ENCODE measurements around the gene ESPL1. TPM values are rescaled to one million over a fixed set of nuclear protein-coding genes. Genes with fewer than 3 reads are reported as not detected.

The ESPL1 gene
- total RNA-seq, 3 donors from 2014 or later: 19.9 to 21.9 (median 20.0) TPM

DNA sequence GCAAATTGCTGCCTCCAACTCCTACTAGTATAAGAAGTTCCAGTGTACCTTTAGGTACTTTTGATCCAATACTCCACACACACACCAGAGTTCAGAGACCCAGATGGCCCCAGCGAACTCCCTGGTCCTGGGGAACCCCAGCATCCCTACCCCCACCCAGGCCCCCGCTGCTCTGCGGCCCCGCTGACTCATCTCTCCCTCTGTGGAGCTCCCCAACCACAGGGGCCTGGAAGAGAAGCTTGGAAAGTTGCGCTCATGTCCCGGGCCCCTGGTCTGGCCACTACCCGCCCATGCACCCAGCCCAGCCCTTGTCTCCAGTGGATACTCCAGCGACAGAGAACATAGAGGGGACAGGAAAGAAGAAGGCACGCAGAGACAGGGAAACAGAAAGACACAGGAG lies 72.3 kb downstream of the ESPL1 start:
- peaks cover 25% of the 10 kb centered on the region for H3K27me3 Mint-ChIP-seq (ENCODE audit: low read depth)
- no peak for DNase-seq
- no peaks in the 10 kb centered on the region for H3K36me3 Mint-ChIP-seq (ENCODE audit: insufficient read depth)
- peaks cover 14% of the 10 kb centered on the region for H3K4me1 Mint-ChIP-seq (ENCODE audit: low read depth)
- no peak overlapping the region for H3K4me3 Mint-ChIP-seq
- ATAC-seq: no peak
- H3K9me3 Mint-ChIP-seq: no peaks in the 10 kb centered on the region

Other genes starting within 250 kb of the ESPL1 start
- 1 to 10 TPM in 2 of 3 donors, under 1 TPM in 1; 0.87 to 2.5 (median 2.1) TPM for gene TNS2, start 218.2 kb upstream of the ESPL1 start, total RNA-seq
- gene SPRYD3, start 188.9 kb upstream of the ESPL1 start, total RNA-seq: 10 to 100 TPM; 48.3 to 57.8 (median 50.7) TPM
- under 1 TPM; 0.29 to 0.43 (median 0.38) TPM for gene IGFBP6, start 170.6 kb upstream of the ESPL1 start, total RNA-seq
- gene SOAT2, start 164.8 kb upstream of the ESPL1 start, total RNA-seq: under 1 TPM; 0.15 to 0.54 (median 0.32) TPM
- gene ZNF740, start 87.6 kb upstream of the ESPL1 start, total RNA-seq: 10 to 100 TPM; 29.7 to 41.5 (median 36.6) TPM
- 10 to 100 TPM in 1 of 3 donors, 1 to 10 TPM in 2; 8.0 to 10.6 (median 9.3) TPM for gene CSAD, start 87.4 kb upstream of the ESPL1 start, total RNA-seq
- 100 to 1,000 TPM in 2 of 3 donors, 10 to 100 TPM in 1; 82.1 to 140 (median 124) TPM for gene ITGB7, start 61.0 kb upstream of the ESPL1 start, total RNA-seq
- gene RARG, start 36.1 kb upstream of the ESPL1 start, total RNA-seq: 10 to 100 TPM; 34.4 to 38.4 (median 38.0) TPM
- 100 to 1,000 TPM; 393 to 403 (median 400) TPM for gene PFDN5, start 27.2 kb downstream of the ESPL1 start, total RNA-seq
- gene MYG1, start 31.4 kb downstream of the ESPL1 start, total RNA-seq: 100 to 1,000 TPM; 121 to 149 (median 128) TPM
- gene AAAS, start 53.3 kb downstream of the ESPL1 start, total RNA-seq: 10 to 100 TPM; 84.6 to 95.9 (median 91.2) TPM
- gene SP7, start 68.1 kb downstream of the ESPL1 start, total RNA-seq: not detected
- 10 to 100 TPM; 61.9 to 64.6 (median 63.5) TPM for gene SP1, start 111.9 kb downstream of the ESPL1 start, total RNA-seq
- not detected for gene AMHR2, start 155.6 kb downstream of the ESPL1 start, total RNA-seq
- gene PRR13, start 173.4 kb downstream of the ESPL1 start, total RNA-seq: 100 to 1,000 TPM; 269 to 284 (median 284) TPM
- 1,000 to 10,000 TPM; 1,031 to 1,084 (median 1,084) TPM for gene PCBP2, start 183.8 kb downstream of the ESPL1 start, total RNA-seq
- gene MAP3K12, start 231.2 kb downstream of the ESPL1 start, total RNA-seq: 1 to 10 TPM; 6.5 to 8.4 (median 7.7) TPM
- 10 to 100 TPM; 62.6 to 71.4 (median 64.3) TPM for gene TARBP2, start 233.0 kb downstream of the ESPL1 start, total RNA-seq
- not detected for gene NPFF, start 239.2 kb downstream of the ESPL1 start, total RNA-seq

All from activated T-cell treated with anti-CD3 and anti-CD28 coated beads, Interleukin-2, amount 50 U/mL, for 4 hours (primary cell).